CD4-positive, alpha-beta T cell (primary cell): Measurements from ENCODE around the gene TAS2R41. TPM values are rescaled to one million over a fixed set of nuclear protein-coding genes. Genes with fewer than 3 reads are reported as not detected.
"Not testable (repeated sequence)": the region's sequence is repeated elsewhere in the genome, so short reads cannot be mapped to it uniquely, and the experiment has no call there.

Experiments used
- ATAC-seq: fragments of 200-7000 bp; cut with Tn5 transposase; one replicate; pipeline ENCODE4 v1.10.0; 2022; ENCODE audit warnings: mild to moderate bottlenecking; ENCODE audit not compliant: poor library complexity
- CTCF ChIA-PET: fragments of 350-600 bp; sonication (Branson Sonifier 250); formaldehyde crosslinking; loops from one replicate; lab custom pipeline; 2021; ENCODE audit warnings: antibody characterized with exemption, inconsistent platforms; lab: Charles Lee
- POLR2A ChIA-PET: fragments of 350-600 bp; sonication (Branson Sonifier 250); formaldehyde crosslinking; loops from one replicate; lab custom pipeline; 2021; ENCODE audit warnings: antibody characterized with exemption, inconsistent platforms; lab: Charles Lee
- DNase-seq, 14 experiments: peaks; one replicate each; pipeline ENCODE4 v3.0.0-alpha.2; 2013 to 2020; ENCODE audit warnings: mixed read lengths in 2 of 14
- H3K27ac ChIP-seq, 2 donors: one replicate each; pipeline versions ENCODE4 v1.5.1 to v1.7.0; 2013; ENCODE audit warnings: low read length in 2 of 2, low read depth in 1 of 2, mild to moderate bottlenecking in 1 of 2
- H3K27me3 ChIP-seq, 2 experiments: 1 replicate in 1 of 2; 2 replicates in 1 of 2; pipeline versions ENCODE4 v1.6.1 to v1.7.0; 2013; ENCODE audit warnings: low read length in 2 of 2, control low read depth in 1 of 2, mild to moderate bottlenecking in 1 of 2, moderate library complexity in 1 of 2; ENCODE audit not compliant: insufficient read depth in 2 of 2, control insufficient read depth in 1 of 2
- H3K36me3 ChIP-seq: one replicate; pipeline ENCODE4 v1.6.1; 2013; ENCODE audit warnings: low read length, control low read depth; ENCODE audit not compliant: insufficient read depth
- H3K4me1 ChIP-seq: one replicate; pipeline ENCODE4 v1.6.1; 2013; ENCODE audit warnings: low read length, control low read depth; ENCODE audit not compliant: insufficient read depth
- H3K4me3 ChIP-seq: one replicate; pipeline ENCODE4 v1.5.1; 2013; ENCODE audit warnings: mild to moderate bottlenecking, low read length, moderate library complexity
- H3K9me3 ChIP-seq, 2 experiments: 1 replicate in 1 of 2; 2 replicates in 1 of 2; pipeline versions ENCODE4 v1.6.1 to v1.7.0; 2013; ENCODE audit warnings: low read length in 2 of 2, mild to moderate bottlenecking in 2 of 2, control low read depth in 1 of 2, moderate library complexity in 1 of 2; ENCODE audit not compliant: control insufficient read depth in 1 of 2, insufficient read depth in 1 of 2
- H3K27ac Mint-ChIP-seq: one replicate; pipeline ENCODE4 v1.8.0; 2020; ENCODE audit warnings: mixed read lengths
- H3K27me3 Mint-ChIP-seq: one replicate; pipeline ENCODE4 v1.8.0; 2021; ENCODE audit warnings: mixed read lengths
- H3K36me3 Mint-ChIP-seq: one replicate; pipeline ENCODE4 v1.8.0; 2021; ENCODE audit warnings: low read depth, mixed read lengths
- H3K4me1 Mint-ChIP-seq: one replicate; pipeline ENCODE4 v1.8.0; 2021; ENCODE audit warnings: low read depth, mixed read lengths
- H3K4me3 Mint-ChIP-seq: one replicate; pipeline ENCODE4 v1.8.0; 2020; ENCODE audit warnings: mild to moderate bottlenecking, mixed read lengths
- H3K9me3 Mint-ChIP-seq: one replicate; pipeline ENCODE4 v1.8.0; 2020; ENCODE audit warnings: mixed read lengths
- intact Hi-C, 2 experiments: fragments of 100-400 bp; cut with DNase I in 1 of 2; cut with micrococcal nuclease in 1 of 2; formaldehyde crosslinking; loops; one replicate each; pipeline versions ENCODE4 v1.15.1 to v1.9.0; 2023 to 2025; cut with DNase I, micrococcal nuclease
- total RNA-seq, 174 experiments: library from RNA in 2 of 174; stranded (reverse) in 2 of 174; gene quantifications; one replicate each; pipeline ENCODE4 v1.2.3 and lab custom pipeline; 2021 to 2026
- TF ChIP-seq, protein P1 (sequence below): fragments of 200-600 bp; IDR thresholded peaks from one replicate; pipeline ENCODE4 v1.8.0; 2022; ENCODE audit warnings: antibody characterized with exemption, mild to moderate bottlenecking

The TAS2R41 gene
- total RNA-seq, 2 experiments from 2014 or later = 0.69 to 0.73 TPM

DNA sequence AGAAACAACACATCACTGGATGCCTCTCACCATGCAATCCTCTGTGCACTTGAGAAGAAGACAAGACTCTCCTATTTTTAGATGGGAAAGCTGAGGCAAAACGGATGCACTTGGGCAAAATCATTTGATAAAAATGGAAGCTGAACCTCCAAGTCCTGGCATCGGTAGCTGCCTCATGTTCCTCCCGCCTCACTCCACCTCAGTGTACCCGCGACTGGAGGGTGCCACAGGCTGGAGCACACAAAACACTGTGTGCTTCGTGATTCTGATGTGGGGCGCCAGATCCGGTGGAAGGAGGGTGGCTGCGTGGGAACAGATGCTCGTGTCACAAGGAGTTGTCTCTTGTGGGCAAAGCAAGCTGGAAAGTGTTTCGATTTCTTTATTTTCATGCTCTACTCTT lies 41.3 kb downstream of the TAS2R41 start:
- no peaks in the 10 kb centered on the region for H3K36me3 ChIP-seq
- H3K9me3 ChIP-seq = no peaks in the 10 kb centered on the region
- H3K4me3 ChIP-seq = no peak overlapping the region
- intact Hi-C loops = no loop called here
- no peaks in the 10 kb centered on the region for H3K27me3 Mint-ChIP-seq
- no peaks in the 10 kb centered on the region for H3K4me1 ChIP-seq
- ATAC-seq = no peak
- no peaks in the 10 kb centered on the region for H3K9me3 Mint-ChIP-seq
- H3K4me3 Mint-ChIP-seq = no peak overlapping the region
- H3K27ac ChIP-seq = no peak overlapping the region
- peaks cover 40% of the 10 kb centered on the region for H3K36me3 Mint-ChIP-seq
- no peaks in the 10 kb centered on the region for H3K27me3 ChIP-seq
- CTCF ChIA-PET = no interaction called here
- TF ChIP-seq, protein P1, sequence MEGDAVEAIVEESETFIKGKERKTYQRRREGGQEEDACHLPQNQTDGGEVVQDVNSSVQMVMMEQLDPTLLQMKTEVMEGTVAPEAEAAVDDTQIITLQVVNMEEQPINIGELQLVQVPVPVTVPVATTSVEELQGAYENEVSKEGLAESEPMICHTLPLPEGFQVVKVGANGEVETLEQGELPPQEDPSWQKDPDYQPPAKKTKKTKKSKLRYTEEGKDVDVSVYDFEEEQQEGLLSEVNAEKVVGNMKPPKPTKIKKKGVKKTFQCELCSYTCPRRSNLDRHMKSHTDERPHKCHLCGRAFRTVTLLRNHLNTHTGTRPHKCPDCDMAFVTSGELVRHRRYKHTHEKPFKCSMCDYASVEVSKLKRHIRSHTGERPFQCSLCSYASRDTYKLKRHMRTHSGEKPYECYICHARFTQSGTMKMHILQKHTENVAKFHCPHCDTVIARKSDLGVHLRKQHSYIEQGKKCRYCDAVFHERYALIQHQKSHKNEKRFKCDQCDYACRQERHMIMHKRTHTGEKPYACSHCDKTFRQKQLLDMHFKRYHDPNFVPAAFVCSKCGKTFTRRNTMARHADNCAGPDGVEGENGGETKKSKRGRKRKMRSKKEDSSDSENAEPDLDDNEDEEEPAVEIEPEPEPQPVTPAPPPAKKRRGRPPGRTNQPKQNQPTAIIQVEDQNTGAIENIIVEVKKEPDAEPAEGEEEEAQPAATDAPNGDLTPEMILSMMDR = no peak
- H3K4me1 Mint-ChIP-seq = no peaks in the 10 kb centered on the region
- no peak overlapping the region for H3K27ac Mint-ChIP-seq
- POLR2A ChIA-PET = no interaction called here
- no peak for DNase-seq

DNA sequence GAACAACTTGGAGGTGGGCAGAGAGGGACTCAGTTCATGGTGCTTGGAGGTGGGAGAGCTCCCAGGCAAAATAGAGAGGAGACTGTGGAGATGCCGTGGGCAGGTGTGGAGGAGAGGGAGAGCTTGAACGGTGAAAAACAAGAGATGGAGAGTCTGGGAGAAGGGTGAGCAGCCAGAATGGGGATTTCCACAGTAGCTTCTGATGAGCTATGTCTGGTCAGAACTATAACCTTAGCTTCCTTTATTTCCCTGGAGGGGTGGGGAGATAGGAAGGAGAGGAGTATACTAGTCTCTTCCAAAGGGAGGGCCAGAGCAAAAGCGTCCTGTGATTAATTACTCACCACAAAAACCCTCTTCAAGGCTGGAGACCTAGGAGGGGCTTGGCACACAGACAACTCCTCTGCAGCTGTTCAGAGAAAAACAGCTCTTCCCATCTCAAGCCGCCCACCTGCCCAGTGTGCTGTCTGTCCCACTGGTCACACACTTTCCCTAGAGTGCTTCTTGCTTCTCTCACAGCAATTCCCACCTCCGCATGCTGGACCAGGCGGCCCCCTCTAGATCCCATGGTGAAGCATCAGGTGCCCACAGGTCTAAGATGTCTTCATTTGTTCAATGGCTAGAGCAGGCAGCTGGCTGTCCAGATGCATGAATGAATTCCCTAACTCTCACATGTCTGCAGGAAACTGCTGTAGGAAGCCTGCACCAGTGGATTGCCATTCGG lies 41.9 kb downstream of the TAS2R41 start:
- H3K27ac Mint-ChIP-seq = no peak overlapping the region
- H3K4me3 Mint-ChIP-seq = no peak overlapping the region
- CTCF ChIA-PET = no interaction called here

DNA sequence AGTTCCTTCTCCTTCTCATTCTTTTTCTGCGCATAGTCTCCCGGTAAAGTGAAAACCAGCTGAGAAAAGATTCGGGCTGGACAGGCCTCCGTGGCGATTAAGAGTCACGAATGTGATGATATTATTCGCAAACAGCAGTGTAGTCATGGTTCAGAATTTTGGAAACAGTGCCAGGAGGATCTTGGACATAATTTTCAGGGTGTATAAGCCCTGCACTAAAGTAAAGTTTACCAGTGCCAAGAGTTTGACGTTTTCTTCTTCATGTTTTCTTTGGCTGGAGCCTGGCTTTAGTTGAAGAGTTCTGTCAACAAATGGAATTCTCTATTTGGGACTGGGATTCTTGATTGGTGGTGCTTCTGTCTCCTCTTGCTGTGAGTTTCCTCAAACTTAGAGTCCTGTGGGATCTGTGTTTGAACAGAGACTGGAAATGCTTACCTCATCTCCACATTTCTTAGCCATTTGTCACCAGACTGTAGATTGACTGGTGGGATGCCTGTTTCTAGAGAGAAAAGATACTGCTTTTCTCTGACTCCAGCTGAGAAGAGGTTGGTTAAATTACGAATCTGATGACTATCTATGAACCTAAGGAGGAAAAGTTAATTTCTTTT lies 44.7 kb downstream of the TAS2R41 start:
- H3K4me1 ChIP-seq, H3K27ac Mint-ChIP-seq, intact Hi-C loops, H3K27me3 Mint-ChIP-seq, H3K9me3 Mint-ChIP-seq, CTCF ChIA-PET, H3K9me3 ChIP-seq, H3K27ac ChIP-seq, H3K36me3 ChIP-seq, ATAC-seq, DNase-seq, H3K4me3 Mint-ChIP-seq, H3K4me3 ChIP-seq, POLR2A ChIA-PET, H3K4me1 Mint-ChIP-seq, H3K27me3 ChIP-seq: not testable (repeated sequence)
- peaks cover 26% of the 10 kb centered on the region for H3K36me3 Mint-ChIP-seq

More for the DNA sequence above, 41.9 kb downstream of the TAS2R41 start:
- POLR2A ChIA-PET = interaction anchor here (0.5 kb wide), 1 partner anchor 139 kb away, joined by 3 read pairs; no protein-coding TSS in a partner anchor
- DNase-seq (no peak), ATAC-seq (no peak)
- Histone ChIP-seq H3K9me3 (no peaks in the 10 kb centered on the region), H3K27ac (no peak overlapping the region), H3K4me3 (no peak overlapping the region), H3K4me1 (no peaks in the 10 kb centered on the region), H3K36me3 (no peaks in the 10 kb centered on the region), H3K27me3 (no peaks in the 10 kb centered on the region)
- Mint-ChIP-seq H3K27me3 (no peaks in the 10 kb centered on the region), H3K9me3 (no peaks in the 10 kb centered on the region), H3K4me1 (no peaks in the 10 kb centered on the region), H3K36me3 (peaks cover 34% of the 10 kb centered on the region)
- intact Hi-C loops = no loop called here
- TF ChIP-seq, protein P1 = no peak

Other genes starting within 250 kb of the TAS2R41 start
- 100 to 1,000 TPM; 245 to 259 TPM for gene GSTK1, start 214.4 kb upstream of the TAS2R41 start, total RNA-seq
- gene TMEM139, start 192.9 kb upstream of the TAS2R41 start, total RNA-seq = under 1 TPM; 0.20 to 0.27 TPM
- 10 to 100 TPM; 19.1 to 21.9 TPM for gene CASP2, start 189.5 kb upstream of the TAS2R41 start, total RNA-seq
- not detected for gene CLCN1, start 161.8 kb upstream of the TAS2R41 start, total RNA-seq
- gene FAM131B, start 115.2 kb upstream of the TAS2R41 start, total RNA-seq = under 1 TPM in 1 of 2 experiments, not detected in 1; 0.14 TPM
- gene ZYX, start 96.5 kb upstream of the TAS2R41 start, total RNA-seq = 100 to 1,000 TPM; 132 to 146 TPM
- gene EPHA1, start 69.0 kb upstream of the TAS2R41 start, total RNA-seq = 10 to 100 TPM; 16.0 to 19.0 TPM
- gene TAS2R60, start 34.4 kb upstream of the TAS2R41 start, total RNA-seq = under 1 TPM; 0.47 to 0.61 TPM
- under 1 TPM; 0.25 to 0.47 TPM for gene CTAGE15, start 93.9 kb downstream of the TAS2R41 start, total RNA-seq
- 10 to 100 TPM; 29.6 to 30.2 TPM for gene TCAF2, start 143.1 kb downstream of the TAS2R41 start, total RNA-seq